Gastrocnemius medialis (tissue), 4 donors: ENCODE results near the gene CACNA1D. TPM values are rescaled to one million over a fixed set of nuclear protein-coding genes. Genes with fewer than 3 reads are reported as not detected.

Experiments
- ATAC-seq, 2 donors: fragments of 150-250 bp; one replicate each; pipeline ENCODE4 v1.9.1; 2016
- DNase-seq, 2 donors: peaks; one replicate each; pipeline ENCODE4 v3.0.0-alpha.2; 2019
- H3K27ac ChIP-seq, 4 donors: fragments of 200-600 bp; sonication (generic); 1 replicate in 1 of 4; 2 replicates in 3 of 4; pipeline ENCODE4 v1.5.1; 2016 to 2018; ENCODE audit warnings: mild to moderate bottlenecking in 2 of 4, moderate library complexity in 1 of 4
- H3K27me3 ChIP-seq, 3 donors: fragments of 200-600 bp; sonication (generic) in 2 of 3; 1 replicate in 1 of 3; 2 replicates in 2 of 3; pipeline versions ENCODE4 v1.5.1 to v1.6.0; 2016 to 2019; ENCODE audit warnings: mild to moderate bottlenecking in 1 of 3, moderate library complexity in 1 of 3
- H3K36me3 ChIP-seq, 2 donors: fragments of 200-600 bp; sonication (generic) in 1 of 2; one replicate each; pipeline ENCODE4 v1.5.1; 2017 to 2018
- H3K4me1 ChIP-seq, 2 donors: fragments of 200-600 bp; sonication (generic) in 1 of 2; one replicate each; pipeline ENCODE4 v1.5.1; 2016 to 2017; ENCODE audit warnings: mild to moderate bottlenecking in 2 of 2
- H3K4me3 ChIP-seq, 4 donors: fragments of 200-600 bp; sonication (generic) in 3 of 4; 1 replicate in 1 of 4; 2 replicates in 3 of 4; pipeline ENCODE4 v1.5.1; 2016 to 2019; ENCODE audit warnings: mild to moderate bottlenecking in 2 of 4
- H3K9me3 ChIP-seq, 3 donors: fragments of 200-600 bp; sonication (generic) in 2 of 3; 1 replicate in 1 of 3; 2 replicates in 2 of 3; pipeline ENCODE4 v1.5.1; 2016 to 2019
- CTCF ChIP-seq, 5 experiments: fragments of 450-650 bp in 3 of 5; fragments of 200-600 bp in 2 of 5; sonication (generic) in 2 of 5; IDR thresholded peaks in 4 of 5; conservative IDR thresholded peaks in 1 of 5; 1 replicate in 4 of 5; 2 replicates in 1 of 5; pipeline ENCODE4 v1.5.1; 2016 to 2019; ENCODE audit warnings: antibody characterized with exemption in 5 of 5, mild to moderate bottlenecking in 3 of 5, moderate library complexity in 3 of 5
- POLR2A ChIP-seq, 2 donors: fragments of 450-650 bp; IDR thresholded peaks; one replicate each; pipeline ENCODE4 v1.6.1; 2017; ENCODE audit warnings: antibody characterized with exemption in 2 of 2, mild to moderate bottlenecking in 2 of 2, moderate library complexity in 2 of 2
- in situ Hi-C, 4 donors: fragments of 200-750 bp; cut with MboI; loops; one replicate each; pipeline versions ENCODE4 v1.15.0 to v1.8.0; 2017; ENCODE audit warnings: low sequenced_read_pairs in 4 of 4
- intact Hi-C: fragments of 100-400 bp; cut with DNase I; formaldehyde crosslinking; loops from one replicate; pipeline ENCODE4 v1.15.1; 2023; ENCODE audit warnings: low total_unique reads
- total RNA-seq, 4 donors: library from RNA; depleted of rRNA; stranded (reverse); fragments of >200 nt; gene quantifications; one replicate each; pipeline versions ENCODE4 v1.1.0 to v1.2.3, GENCODE V29; 2016

CACNA1D gene
- total RNA-seq, 4 donors from 2014 or later, result 0.18 to 0.34 TPM; not detected in 2

GRCh38 chr3:53775018-53775417 lies 280.6 kb downstream of the CACNA1D start:
- H3K4me1 ChIP-seq, result no peaks in the 10 kb centered on the region
- no peak overlapping the region for H3K27ac ChIP-seq
- intact Hi-C loops, result no loop called here
- H3K36me3 ChIP-seq, result no peaks in the 10 kb centered on the region
- H3K4me3 ChIP-seq, result no peak overlapping the region
- H3K27me3 ChIP-seq, result peaks cover 0 to 6% (median 3%) of the 10 kb centered on the region in 3 donors
- in situ Hi-C loops, result no loop called here
- no peaks in the 10 kb centered on the region for H3K9me3 ChIP-seq
- TF ChIP-seq POLR2A (IDR thresholded peaks at IDR 0.05) (no peak), CTCF (IDR thresholded peaks at IDR 0.05 in 4 of 5, conservative IDR thresholded peaks at IDR 0.05 in 1 of 5) (no peak)
- ATAC-seq, result no peak
- no peak for DNase-seq

GRCh38 chr3:53775834-53776251 lies 281.4 kb downstream of the CACNA1D start:
- Histone ChIP-seq H3K27me3 (peaks cover 0 to 6% (median 3%) of the 10 kb centered on the region in 3 donors), H3K4me3 (no peak overlapping the region), H3K9me3 (no peaks in the 10 kb centered on the region), H3K4me1 (no peaks in the 10 kb centered on the region), H3K36me3 (no peaks in the 10 kb centered on the region), H3K27ac (no peak overlapping the region)
- intact Hi-C loops (no loop called here), in situ Hi-C loops (no loop called here)
- DNase-seq, result no peak
- ATAC-seq, result no peak
- no peak for TF ChIP-seq POLR2A (IDR thresholded peaks at IDR 0.05)
- no peak for TF ChIP-seq CTCF (IDR thresholded peaks at IDR 0.05 in 4 of 5, conservative IDR thresholded peaks at IDR 0.05 in 1 of 5)

GRCh38 chr3:53776494-53777101 lies 282.2 kb downstream of the CACNA1D start:
- no peaks in the 10 kb centered on the region for H3K36me3 ChIP-seq
- in situ Hi-C loops (no loop called here), intact Hi-C loops (no loop called here)
- H3K9me3 ChIP-seq, result no peaks in the 10 kb centered on the region
- peaks cover 0 to 2% (median under 1%) of the 10 kb centered on the region in 3 donors for H3K27me3 ChIP-seq
- DNase-seq, result no peak
- no peak for TF ChIP-seq POLR2A (IDR thresholded peaks at IDR 0.05)
- no peak for TF ChIP-seq CTCF (IDR thresholded peaks at IDR 0.05 in 4 of 5, conservative IDR thresholded peaks at IDR 0.05 in 1 of 5)
- no peaks in the 10 kb centered on the region for H3K4me1 ChIP-seq
- ATAC-seq, result no peak
- no peak overlapping the region for H3K4me3 ChIP-seq
- no peak overlapping the region for H3K27ac ChIP-seq

GRCh38 chr3:53777468-53777867 lies 283.1 kb downstream of the CACNA1D start:
- Histone ChIP-seq H3K4me1 (no peaks in the 10 kb centered on the region), H3K4me3 (no peak overlapping the region), H3K27ac (no peak overlapping the region), H3K27me3 (no peaks in the 10 kb centered on the region), H3K9me3 (no peaks in the 10 kb centered on the region), H3K36me3 (no peaks in the 10 kb centered on the region)
- in situ Hi-C loops, result no loop called here
- no peak for ATAC-seq
- no peak for TF ChIP-seq POLR2A (IDR thresholded peaks at IDR 0.05)
- TF ChIP-seq CTCF (IDR thresholded peaks at IDR 0.05 in 4 of 5, conservative IDR thresholded peaks at IDR 0.05 in 1 of 5), result no peak
- no peak for DNase-seq
- intact Hi-C loops, result no loop called here

GRCh38 chr3:53778153-53778552 lies 283.7 kb downstream of the CACNA1D start:
- in situ Hi-C loops, result no loop called here
- H3K9me3 ChIP-seq, result no peaks in the 10 kb centered on the region
- no peak for TF ChIP-seq POLR2A (IDR thresholded peaks at IDR 0.05)
- no peak for TF ChIP-seq CTCF (IDR thresholded peaks at IDR 0.05 in 4 of 5, conservative IDR thresholded peaks at IDR 0.05 in 1 of 5)
- intact Hi-C loops, result no loop called here
- H3K36me3 ChIP-seq, result no peaks in the 10 kb centered on the region
- DNase-seq (no peak), ATAC-seq (no peak)
- H3K4me3 ChIP-seq, result no peak overlapping the region
- no peak overlapping the region for H3K27ac ChIP-seq
- no peaks in the 10 kb centered on the region for H3K27me3 ChIP-seq
- H3K4me1 ChIP-seq, result no peaks in the 10 kb centered on the region
